WI38 (cell line): ENCODE measurements around the gene SDC4.

Experiments used
- H3K4me3 ChIP-seq: 2 replicates; pipeline ENCODE4 v1.5.1; 2011; ENCODE audit warnings: low read depth, mild to moderate bottlenecking, control low read depth, low read length
- TF ChIP-seq, protein P1 (sequence below): IDR thresholded peaks from 2 replicates; pipeline ENCODE4 v1.5.1; 2012; ENCODE audit warnings: low read depth, mild to moderate bottlenecking, control low read depth, low read length

SDC4 gene

DNA sequence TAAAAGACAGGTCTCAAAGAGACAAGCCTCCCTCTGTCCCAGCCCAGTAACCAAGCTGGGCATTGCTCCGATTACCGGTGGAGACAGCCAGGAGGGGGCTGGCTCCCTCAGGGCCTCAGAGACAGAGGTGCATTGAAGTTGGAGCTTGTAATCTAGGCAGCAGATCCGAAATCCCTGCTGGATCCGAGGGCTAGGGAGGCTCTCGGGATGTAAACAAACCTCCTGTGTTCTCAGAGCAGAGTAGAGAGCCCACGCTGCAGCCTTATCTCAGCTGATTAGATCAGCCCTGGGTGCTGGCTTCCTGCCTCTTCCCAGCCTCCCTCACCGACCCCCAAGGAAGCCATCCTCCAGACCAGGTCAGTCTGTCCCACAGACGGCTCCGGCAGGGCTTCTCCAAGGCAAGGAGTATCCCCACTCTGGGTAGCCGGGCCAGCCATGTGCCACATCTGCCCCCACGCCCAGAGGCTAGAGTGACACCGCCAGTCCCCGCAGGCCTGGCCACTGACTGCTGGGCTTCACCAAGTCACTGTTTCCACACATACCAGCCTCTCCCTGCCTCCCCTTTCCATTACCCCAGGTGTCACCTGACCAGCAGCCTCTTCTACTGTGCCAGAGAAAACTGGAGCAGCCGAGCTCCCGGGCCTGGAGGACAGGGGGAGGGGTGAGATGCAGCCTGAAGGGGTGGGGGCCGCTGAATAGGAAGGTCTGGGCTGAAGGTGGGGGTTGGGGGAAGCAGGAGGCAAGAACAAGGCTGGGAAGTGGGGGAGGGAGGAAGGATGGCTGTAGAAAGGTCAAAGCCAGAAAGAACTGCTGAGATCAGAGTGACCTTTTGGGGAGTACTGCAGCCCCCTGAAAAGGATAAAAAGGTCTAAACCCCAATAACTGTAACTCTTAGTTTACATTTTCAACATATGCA lies 6.0 kb downstream of the SDC4 start:
- TF ChIP-seq, protein P1, sequence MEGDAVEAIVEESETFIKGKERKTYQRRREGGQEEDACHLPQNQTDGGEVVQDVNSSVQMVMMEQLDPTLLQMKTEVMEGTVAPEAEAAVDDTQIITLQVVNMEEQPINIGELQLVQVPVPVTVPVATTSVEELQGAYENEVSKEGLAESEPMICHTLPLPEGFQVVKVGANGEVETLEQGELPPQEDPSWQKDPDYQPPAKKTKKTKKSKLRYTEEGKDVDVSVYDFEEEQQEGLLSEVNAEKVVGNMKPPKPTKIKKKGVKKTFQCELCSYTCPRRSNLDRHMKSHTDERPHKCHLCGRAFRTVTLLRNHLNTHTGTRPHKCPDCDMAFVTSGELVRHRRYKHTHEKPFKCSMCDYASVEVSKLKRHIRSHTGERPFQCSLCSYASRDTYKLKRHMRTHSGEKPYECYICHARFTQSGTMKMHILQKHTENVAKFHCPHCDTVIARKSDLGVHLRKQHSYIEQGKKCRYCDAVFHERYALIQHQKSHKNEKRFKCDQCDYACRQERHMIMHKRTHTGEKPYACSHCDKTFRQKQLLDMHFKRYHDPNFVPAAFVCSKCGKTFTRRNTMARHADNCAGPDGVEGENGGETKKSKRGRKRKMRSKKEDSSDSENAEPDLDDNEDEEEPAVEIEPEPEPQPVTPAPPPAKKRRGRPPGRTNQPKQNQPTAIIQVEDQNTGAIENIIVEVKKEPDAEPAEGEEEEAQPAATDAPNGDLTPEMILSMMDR = no peak
- peak overlapping the region; percentile 31 for H3K4me3 ChIP-seq

DNA sequence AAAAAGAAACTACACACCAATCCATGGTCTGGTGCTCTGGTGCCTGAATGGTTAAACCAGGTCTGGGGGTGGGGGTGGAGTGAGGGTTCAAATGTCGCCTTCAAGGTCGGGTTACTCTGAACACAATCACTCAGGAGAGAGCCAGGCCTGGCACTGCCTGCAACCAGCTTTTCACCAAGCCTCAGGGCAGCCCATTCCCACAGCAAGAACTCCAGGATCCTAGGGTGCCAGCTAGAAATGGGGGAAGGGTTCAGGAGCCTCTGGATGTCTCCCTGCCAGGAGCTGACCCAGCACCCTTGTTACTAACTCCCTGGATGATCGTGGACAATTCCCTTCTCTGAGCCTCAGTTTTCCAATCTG lies 6.7 kb downstream of the SDC4 start:
- TF ChIP-seq, protein P1 = no peak
- peak overlapping the region; percentile 31 for H3K4me3 ChIP-seq

DNA sequence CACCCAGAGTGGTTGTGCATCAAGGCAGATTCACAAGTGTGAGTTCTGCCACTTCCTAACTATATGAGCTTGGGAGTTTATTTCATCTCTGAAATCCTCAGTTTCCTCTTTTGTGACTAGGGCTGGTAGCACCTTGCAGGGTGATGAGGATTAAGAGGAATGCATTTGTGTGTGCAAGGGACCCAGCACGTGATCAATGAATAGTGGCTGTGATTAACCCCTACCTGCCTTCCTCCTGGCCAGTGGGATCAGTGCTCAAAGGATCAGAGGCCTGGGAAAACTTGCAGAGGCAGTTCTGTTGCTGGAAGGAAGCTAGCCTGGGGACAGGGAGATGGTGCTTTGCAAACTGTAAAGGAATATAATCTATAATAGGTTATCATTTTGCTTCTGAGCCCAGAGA lies 7.3 kb downstream of the SDC4 start:
- TF ChIP-seq, protein P1 = no peak
- no peak overlapping the region for H3K4me3 ChIP-seq

DNA sequence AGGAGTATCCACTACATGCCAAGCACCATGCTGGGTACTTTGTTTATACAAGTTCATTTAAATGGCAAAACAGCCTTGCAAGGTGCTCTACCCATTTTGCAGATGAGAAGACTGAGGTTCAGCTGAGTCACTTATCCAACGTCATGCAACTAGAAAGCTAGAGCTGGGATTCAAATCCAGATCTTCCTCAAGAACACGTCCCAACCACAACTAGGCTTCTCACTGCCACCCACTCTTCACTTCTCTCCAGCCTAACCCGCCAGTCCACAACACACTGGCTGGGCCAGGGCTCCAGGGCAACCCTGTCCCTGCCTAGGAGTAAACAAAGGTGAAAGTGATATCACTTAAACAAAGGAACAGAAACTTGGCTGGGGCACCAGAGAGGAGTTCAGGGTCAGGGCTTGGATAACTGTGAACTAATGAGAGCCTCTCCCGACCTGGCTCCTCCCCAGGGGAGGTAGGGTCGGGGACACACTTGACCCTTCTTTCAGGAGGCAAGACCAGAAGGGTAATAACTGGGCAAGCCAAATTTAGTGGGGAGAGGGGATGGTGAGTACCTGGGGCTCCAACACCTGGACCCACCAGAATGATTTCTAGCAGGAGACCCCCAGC lies 7.9 kb downstream of the SDC4 start:
- no peak overlapping the region for H3K4me3 ChIP-seq
- TF ChIP-seq, protein P1 = no peak

DNA sequence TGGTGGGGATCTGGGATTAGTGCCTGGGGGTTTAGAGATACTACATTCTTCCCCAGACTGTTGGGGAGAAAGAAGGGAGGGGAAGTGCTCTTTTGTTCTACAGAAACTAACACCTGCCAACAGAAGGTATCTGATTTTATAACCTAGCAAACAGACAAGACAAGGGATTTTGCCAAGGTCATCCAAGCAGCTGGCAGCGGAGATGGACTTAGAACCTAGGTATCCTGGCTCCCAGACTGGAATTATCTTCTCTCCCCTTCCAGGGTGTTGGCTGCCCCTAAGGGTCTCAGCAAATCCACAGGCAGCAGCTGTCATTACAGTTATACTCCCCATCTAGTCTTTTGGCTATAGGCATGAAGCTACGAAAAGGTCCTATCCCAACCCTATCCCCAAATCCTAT lies 8.4 kb downstream of the SDC4 start:
- no peak overlapping the region for H3K4me3 ChIP-seq

DNA sequence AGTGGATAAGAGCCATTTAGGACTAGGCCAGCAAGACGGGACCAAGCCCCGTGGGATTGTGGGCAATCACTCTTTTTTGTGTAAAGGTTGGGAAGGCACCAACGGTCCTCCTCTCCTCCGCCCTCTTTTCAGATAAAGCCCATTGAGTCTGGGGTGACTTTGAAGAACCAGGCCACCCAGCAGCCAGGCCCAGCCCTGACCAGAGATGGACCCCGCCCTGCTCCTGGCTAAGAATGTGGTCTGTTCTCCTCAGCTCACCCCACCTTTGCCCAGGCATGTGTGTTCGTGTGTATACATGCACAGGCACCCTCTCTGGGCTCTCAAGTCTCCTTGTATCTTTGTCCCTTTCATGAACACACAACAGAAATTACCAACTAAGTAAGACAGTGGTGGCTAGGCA lies 9.1 kb downstream of the SDC4 start:
- H3K4me3 ChIP-seq = no peak overlapping the region
- TF ChIP-seq, protein P1 = no peak

More for the DNA sequence above, 8.4 kb downstream of the SDC4 start:
- TF ChIP-seq, protein P1 = no peak
